OCI-LY1 (cell line): Measurements from ENCODE around the gene FBXO5.

Experiments
- H2AFZ ChIP-seq: fragments of 200-600 bp; sonication (generic), shearing (Covaris generic); 2 replicates; pipeline ENCODE4 v1.6.0; 2014; ENCODE audit warnings: antibody characterized with exemption, mild to moderate bottlenecking, low read length
- H3F3A ChIP-seq: fragments of 200-600 bp; sonication (generic), shearing (Covaris generic); 2 replicates; pipeline ENCODE4 v1.6.0; 2014; ENCODE audit warnings: mild to moderate bottlenecking, antibody characterized with exemption, low read length, moderate library complexity; ENCODE audit not compliant: insufficient read depth
- H3K27ac ChIP-seq: fragments of 200-600 bp; sonication (generic); 2 replicates; pipeline ENCODE4 v1.5.1; 2014; ENCODE audit warnings: low read length, mixed run types, mild to moderate bottlenecking, low read depth; ENCODE audit not compliant: poor library complexity, severe bottlenecking
- H3K27me3 ChIP-seq: fragments of 200-600 bp; sonication (generic); 2 replicates; pipeline ENCODE4 v1.6.0; 2014; ENCODE audit warnings: antibody characterized with exemption, mild to moderate bottlenecking, low read length, moderate library complexity; ENCODE audit not compliant: insufficient read depth
- H3K36me3 ChIP-seq: fragments of 200-600 bp; sonication (generic); 2 replicates; pipeline ENCODE4 v1.6.1; 2014; ENCODE audit warnings: mild to moderate bottlenecking, antibody characterized with exemption, low read length, moderate library complexity, mixed read lengths; ENCODE audit not compliant: insufficient read depth
- H3K4me1 ChIP-seq: fragments of 200-600 bp; sonication (generic); 2 replicates; pipeline ENCODE4 v1.5.1; 2014; ENCODE audit warnings: mild to moderate bottlenecking, low read length, moderate library complexity; ENCODE audit not compliant: insufficient read depth, severe bottlenecking
- H3K4me2 ChIP-seq: fragments of 200-600 bp; sonication (generic), shearing (Covaris generic); 2 replicates; pipeline ENCODE4 v1.6.1; 2014; ENCODE audit warnings: low read length
- H3K4me3 ChIP-seq: fragments of 200-600 bp; sonication (generic); 2 replicates; pipeline ENCODE4 v1.5.1; 2014; ENCODE audit warnings: low read length, low read depth, mild to moderate bottlenecking, mixed read lengths; ENCODE audit not compliant: poor library complexity, severe bottlenecking
- H3K79me2 ChIP-seq: fragments of 200-600 bp; shearing (Covaris generic); 2 replicates; pipeline ENCODE4 v1.6.1; 2016; ENCODE audit warnings: mixed run types, low read length, mixed read lengths; ENCODE audit not compliant: insufficient read depth
- H3K9ac ChIP-seq: fragments of 200-600 bp; sonication (generic), shearing (Covaris generic); 2 replicates; pipeline ENCODE4 v1.6.1; 2014; ENCODE audit warnings: mild to moderate bottlenecking, low read length, mixed read lengths
- H3K9me2 ChIP-seq: fragments of 200-600 bp; sonication (generic), shearing (Covaris generic); 2 replicates; pipeline ENCODE4 v1.6.1; 2014; ENCODE audit warnings: low read depth, mild to moderate bottlenecking, low read length, mixed read lengths
- H3K9me3 ChIP-seq: fragments of 200-600 bp; shearing (Covaris generic); 2 replicates; pipeline ENCODE4 v1.6.1; 2014; ENCODE audit warnings: low read length, mixed read lengths
- H4K20me1 ChIP-seq: fragments of 200-600 bp; sonication (generic), shearing (Covaris generic); 2 replicates; pipeline ENCODE4 v1.6.0; 2016; ENCODE audit warnings: mild to moderate bottlenecking, low read length; ENCODE audit not compliant: insufficient read depth
- CTCF ChIP-seq: fragments of 200-600 bp; sonication (generic), shearing (Covaris generic); IDR thresholded peaks from 2 replicates; pipeline ENCODE4 v1.5.1; 2017; ENCODE audit warnings: mild to moderate bottlenecking, antibody characterized with exemption, low read length, moderate library complexity, mixed read lengths
- EZH2 ChIP-seq: fragments of 200-600 bp; sonication (generic), shearing (Covaris generic); IDR thresholded peaks from 2 replicates; pipeline ENCODE4 v1.8.0; 2017; ENCODE audit warnings: borderline replicate concordance, mixed run types, mild to moderate bottlenecking, antibody characterized with exemption, low read length, moderate library complexity, mixed read lengths

FBXO5 gene

GRCh38 chr6:152943260-152943897, 39.5 kb downstream of the FBXO5 start:
- Histone ChIP-seq H3K36me3 (no peaks in the 10 kb centered on the region), H3K4me2 (no peak overlapping the region)

GRCh38 chr6:152942319-152942869, 40.4 kb downstream of the FBXO5 start:
- H3K9ac ChIP-seq = no peak overlapping the region
- no peaks in the 10 kb centered on the region for H3K9me2 ChIP-seq
- no peaks in the 10 kb centered on the region for H4K20me1 ChIP-seq
- no peaks in the 10 kb centered on the region for H3K9me3 ChIP-seq
- no peaks in the 10 kb centered on the region for H3K27me3 ChIP-seq
- no peak overlapping the region for H3K27ac ChIP-seq
- H3K36me3 ChIP-seq = no peaks in the 10 kb centered on the region
- H3F3A ChIP-seq = no peaks in the 10 kb centered on the region
- TF ChIP-seq EZH2 (no peak), CTCF (no peak)
- H2AFZ ChIP-seq = no peak overlapping the region
- no peaks in the 10 kb centered on the region for H3K4me1 ChIP-seq
- no peak overlapping the region for H3K4me3 ChIP-seq
- H3K79me2 ChIP-seq = no peaks in the 10 kb centered on the region
- no peak overlapping the region for H3K4me2 ChIP-seq

More at GRCh38 chr6:152943260-152943897, 39.5 kb downstream of the FBXO5 start:
- no peak overlapping the region for H3K4me3 ChIP-seq
- H4K20me1 ChIP-seq = no peaks in the 10 kb centered on the region
- no peak overlapping the region for H3K9ac ChIP-seq
- H3K9me2 ChIP-seq = no peaks in the 10 kb centered on the region
- no peaks in the 10 kb centered on the region for H3K9me3 ChIP-seq
- H3K27me3 ChIP-seq = no peaks in the 10 kb centered on the region
- H3F3A ChIP-seq = no peaks in the 10 kb centered on the region
- TF ChIP-seq CTCF = no peak
- no peak for TF ChIP-seq EZH2
- H2AFZ ChIP-seq = no peak overlapping the region
- H3K79me2 ChIP-seq = no peaks in the 10 kb centered on the region
- no peaks in the 10 kb centered on the region for H3K4me1 ChIP-seq
- no peak overlapping the region for H3K27ac ChIP-seq

- no peak for TF ChIP-seq CTCF
- TF ChIP-seq EZH2 = no peak
- Histone ChIP-seq H3K9me2 (no peaks in the 10 kb centered on the region), H3K79me2 (no peaks in the 10 kb centered on the region), H3K9me3 (no peaks in the 10 kb centered on the region), H3K9ac (no peak overlapping the region), H3F3A (no peaks in the 10 kb centered on the region), H4K20me1 (no peaks in the 10 kb centered on the region), H3K4me2 (no peak overlapping the region), H3K4me3 (no peak overlapping the region), H3K27ac (no peak overlapping the region), H3K27me3 (no peaks in the 10 kb centered on the region), H3K4me1 (no peaks in the 10 kb centered on the region), H2AFZ (no peak overlapping the region), H3K36me3 (no peaks in the 10 kb centered on the region)
Observed at GRCh38 chr6:152941746-152942145, 41.1 kb downstream of the FBXO5 start.
